PC-3 (cell line): ENCODE data around the gene NRG4. TPM values are rescaled to one million over a fixed set of nuclear protein-coding genes. Genes with fewer than 3 reads are reported as not detected.

Source experiments
- ATAC-seq: fragments of 200-7000 bp; cut with Tn5 transposase; 2 replicates; pipeline ENCODE4 v1.9.1; 2020; ENCODE audit warnings: mild to moderate bottlenecking, moderate library complexity
- BruUV-seq: library from RNA; stranded (reverse); fragments of 400-500 nt; replicated peaks from 2 replicates; lab custom pipeline; 2021; lab: Mats Ljungman, UMichigan
- CTCF ChIA-PET: fragments of 300-600 bp; sonication (Branson Sonifier 250); formaldehyde crosslinking; loops from one replicate; lab custom pipeline; 2022; ENCODE audit warnings: antibody characterized with exemption; lab: Charles Lee
- POLR2A ChIA-PET: fragments of 300-600 bp; sonication (Branson Sonifier 250); formaldehyde crosslinking; loops from one replicate; lab custom pipeline; 2022; ENCODE audit warnings: antibody characterized with exemption; ENCODE audit not compliant: unreplicated experiment; lab: Charles Lee
- DNase-seq: peaks from one replicate; pipeline ENCODE4 v3.0.0-alpha.2; 2015
- H2AFZ ChIP-seq: fragments of 300-600 bp; sonication (generic); 2 replicates; pipeline ENCODE4 v1.6.0; 2016; ENCODE audit warnings: antibody characterized with exemption, low read length
- H3F3A ChIP-seq: fragments of 300-600 bp; sonication (generic); one replicate; pipeline ENCODE4 v1.6.0; 2017; ENCODE audit warnings: antibody characterized with exemption, low read length, control low read depth, mild to moderate bottlenecking; ENCODE audit not compliant: unreplicated experiment
- H3K27ac ChIP-seq: fragments of 300-600 bp; sonication (generic); 2 replicates; pipeline ENCODE4 v1.5.1; 2016; ENCODE audit warnings: mild to moderate bottlenecking, low read length
- H3K27me3 ChIP-seq: fragments of 300-600 bp; sonication (generic); 2 replicates; pipeline ENCODE4 v1.6.1; 2016; ENCODE audit warnings: low read length, mixed read lengths
- H3K36me3 ChIP-seq: fragments of 300-600 bp; sonication (generic); 2 replicates; pipeline ENCODE4 v1.6.1; 2016; ENCODE audit warnings: low read depth, mixed run types, low read length, mixed read lengths
- H3K4me1 ChIP-seq: fragments of 300-600 bp; sonication (generic); 2 replicates; pipeline ENCODE4 v1.5.1; 2016; ENCODE audit warnings: low read length; ENCODE audit not compliant: insufficient read depth
- H3K4me2 ChIP-seq: fragments of 300-600 bp; sonication (generic); 2 replicates; pipeline ENCODE4 v1.6.0; 2016; ENCODE audit warnings: low read length
- H3K4me3 ChIP-seq: fragments of 300-600 bp; sonication (generic); 2 replicates; pipeline ENCODE4 v1.5.1; 2016; ENCODE audit warnings: mild to moderate bottlenecking, low read length, mixed read lengths
- H3K79me2 ChIP-seq: fragments of 300-600 bp; sonication (generic); 2 replicates; pipeline ENCODE4 v1.6.1; 2017; ENCODE audit warnings: low read length, mixed read lengths
- H3K9ac ChIP-seq: fragments of 300-600 bp; sonication (generic); 2 replicates; pipeline ENCODE4 v1.6.0; 2016; ENCODE audit warnings: mild to moderate bottlenecking, low read length
- H3K9me2 ChIP-seq: fragments of 300-600 bp; sonication (generic); replicated peaks from 2 replicates; pipeline ENCODE4 v1.6.1; 2016; ENCODE audit warnings: mixed run types, low read length, mixed read lengths
- H3K9me3 ChIP-seq: fragments of 300-600 bp; sonication (generic); 2 replicates; pipeline ENCODE4 v1.6.1; 2016; ENCODE audit warnings: low read length, mixed read lengths
- H4K20me1 ChIP-seq: fragments of 300-600 bp; sonication (generic); 2 replicates; pipeline ENCODE4 v1.6.1; 2016; ENCODE audit warnings: low read length, mixed read lengths
- EZH2 ChIP-seq: fragments of 300-600 bp; sonication (generic); IDR thresholded peaks from one replicate; pipeline ENCODE4 v1.6.1; 2017; ENCODE audit warnings: antibody characterized with exemption, mild to moderate bottlenecking, low read length; ENCODE audit not compliant: unreplicated experiment
- EZH2phosphoT487 ChIP-seq: fragments of 300-600 bp; sonication (generic); IDR thresholded peaks from 2 replicates; pipeline ENCODE4 v1.6.1; 2018; ENCODE audit warnings: mild to moderate bottlenecking, antibody characterized with exemption, low read length, borderline replicate concordance
- intact Hi-C: fragments of 100-400 bp; cut with micrococcal nuclease; formaldehyde crosslinking; loops from 2 replicates; pipeline ENCODE4 v1.9.0; 2023
- total RNA-seq: library from RNA; depleted of rRNA; stranded (reverse); fragments of >200 nt; gene quantifications from 2 replicates; pipeline ENCODE4 v1.2.3, GENCODE V29; 2014
- TF ChIP-seq, protein P1 (sequence below): fragments of 300-600 bp; sonication (generic); conservative IDR thresholded peaks from 2 replicates; pipeline ENCODE4 v1.5.1; 2017; ENCODE audit warnings: antibody characterized with exemption, low read depth, mild to moderate bottlenecking, low read length

The NRG4 gene
- total RNA-seq, 1 experiment from 2014 or later, result 2.8 TPM

DNA sequence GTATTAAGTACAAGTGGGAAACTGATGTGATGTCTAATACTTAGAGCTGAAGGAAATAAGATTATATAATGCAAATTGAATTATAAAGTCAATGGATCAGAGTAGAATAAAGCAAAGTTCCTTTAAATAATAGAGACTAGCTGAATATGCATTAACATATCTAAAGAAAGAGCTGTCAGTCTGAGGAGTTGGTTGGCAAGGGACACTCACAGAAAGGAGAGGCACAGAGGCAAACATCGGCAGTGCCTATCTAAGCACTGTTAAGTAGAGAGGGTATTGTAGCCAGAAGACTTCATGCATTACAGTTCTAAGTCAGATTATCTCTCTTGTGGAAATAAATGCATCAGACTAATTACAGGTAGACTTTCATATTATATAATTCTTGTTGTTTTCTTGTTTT lies 16.6 kb downstream of the NRG4 start:
- DNase-seq, result no peak
- Histone ChIP-seq H3K4me2 (no peak overlapping the region), H3K36me3 (no peaks in the 10 kb centered on the region), H3K9ac (no peak overlapping the region), H2AFZ (no peak overlapping the region), H3K27ac (no peak overlapping the region), H3K4me1 (no peaks in the 10 kb centered on the region), H3K9me2 (no peaks in the 10 kb centered on the region), H3K27me3 (0 out of 2 replicates have a peak, but pooled peaks cover 7% of the 10 kb centered on the region), H3K9me3 (no peaks in the 10 kb centered on the region), H3F3A (no peaks in the 10 kb centered on the region), H4K20me1 (no peaks in the 10 kb centered on the region), H3K4me3 (no peak overlapping the region), H3K79me2 (no peaks in the 10 kb centered on the region)
- no peak for ATAC-seq
- TF ChIP-seq EZH2 (no peak), EZH2phosphoT487 (no peak)
- TF ChIP-seq, protein P1, sequence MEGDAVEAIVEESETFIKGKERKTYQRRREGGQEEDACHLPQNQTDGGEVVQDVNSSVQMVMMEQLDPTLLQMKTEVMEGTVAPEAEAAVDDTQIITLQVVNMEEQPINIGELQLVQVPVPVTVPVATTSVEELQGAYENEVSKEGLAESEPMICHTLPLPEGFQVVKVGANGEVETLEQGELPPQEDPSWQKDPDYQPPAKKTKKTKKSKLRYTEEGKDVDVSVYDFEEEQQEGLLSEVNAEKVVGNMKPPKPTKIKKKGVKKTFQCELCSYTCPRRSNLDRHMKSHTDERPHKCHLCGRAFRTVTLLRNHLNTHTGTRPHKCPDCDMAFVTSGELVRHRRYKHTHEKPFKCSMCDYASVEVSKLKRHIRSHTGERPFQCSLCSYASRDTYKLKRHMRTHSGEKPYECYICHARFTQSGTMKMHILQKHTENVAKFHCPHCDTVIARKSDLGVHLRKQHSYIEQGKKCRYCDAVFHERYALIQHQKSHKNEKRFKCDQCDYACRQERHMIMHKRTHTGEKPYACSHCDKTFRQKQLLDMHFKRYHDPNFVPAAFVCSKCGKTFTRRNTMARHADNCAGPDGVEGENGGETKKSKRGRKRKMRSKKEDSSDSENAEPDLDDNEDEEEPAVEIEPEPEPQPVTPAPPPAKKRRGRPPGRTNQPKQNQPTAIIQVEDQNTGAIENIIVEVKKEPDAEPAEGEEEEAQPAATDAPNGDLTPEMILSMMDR, result no peak
- no TSS peak for BruUV-seq
- ChIA-PET CTCF (no interaction called here), POLR2A (no interaction called here)
- intact Hi-C loops, result no loop called here

DNA sequence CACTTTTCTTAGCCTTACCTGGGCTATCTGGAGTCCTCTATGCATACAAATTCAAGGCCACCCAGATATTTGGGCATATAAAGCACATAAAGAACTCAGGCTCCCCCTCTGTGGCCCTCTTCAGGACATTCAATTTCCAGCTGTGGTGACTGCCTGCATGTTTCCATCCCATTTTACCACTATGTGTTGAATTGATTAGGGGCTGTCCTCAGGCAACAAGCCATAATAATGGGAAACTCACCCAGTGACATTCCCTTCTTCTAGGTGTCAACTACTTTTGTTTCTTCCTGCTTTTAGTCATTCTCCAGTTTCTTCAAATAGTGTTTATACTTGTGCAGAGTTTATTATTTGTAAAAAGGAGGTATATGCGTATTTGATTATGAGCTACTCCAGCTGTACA lies 18.0 kb downstream of the NRG4 start:
- Histone ChIP-seq H3K4me1 (no peaks in the 10 kb centered on the region), H3K9ac (no peak overlapping the region), H4K20me1 (no peaks in the 10 kb centered on the region), H3K4me2 (no peak overlapping the region), H3K79me2 (no peaks in the 10 kb centered on the region), H3K36me3 (no peaks in the 10 kb centered on the region), H3K27ac (no peak overlapping the region), H3F3A (no peaks in the 10 kb centered on the region), H3K9me3 (no peaks in the 10 kb centered on the region), H2AFZ (no peak overlapping the region), H3K27me3 (0 out of 2 replicates have a peak, but pooled peaks cover 7% of the 10 kb centered on the region), H3K4me3 (no peak overlapping the region), H3K9me2 (no peaks in the 10 kb centered on the region)
- ATAC-seq, result no peak
- TF ChIP-seq, protein P1, result no peak
- TF ChIP-seq EZH2 (no peak), EZH2phosphoT487 (no peak)
- DNase-seq, result no peak
- no TSS peak for BruUV-seq
- intact Hi-C loops, result no loop called here
- ChIA-PET POLR2A (interaction anchor here (0.6 kb wide), 1 partner anchor 580 kb away, joined by 3 read pairs; no protein-coding TSS in a partner anchor), CTCF (interaction anchor here (0.7 kb wide), 1 partner anchor 701 kb away, joined by 3 read pairs; no protein-coding TSS in a partner anchor)

DNA sequence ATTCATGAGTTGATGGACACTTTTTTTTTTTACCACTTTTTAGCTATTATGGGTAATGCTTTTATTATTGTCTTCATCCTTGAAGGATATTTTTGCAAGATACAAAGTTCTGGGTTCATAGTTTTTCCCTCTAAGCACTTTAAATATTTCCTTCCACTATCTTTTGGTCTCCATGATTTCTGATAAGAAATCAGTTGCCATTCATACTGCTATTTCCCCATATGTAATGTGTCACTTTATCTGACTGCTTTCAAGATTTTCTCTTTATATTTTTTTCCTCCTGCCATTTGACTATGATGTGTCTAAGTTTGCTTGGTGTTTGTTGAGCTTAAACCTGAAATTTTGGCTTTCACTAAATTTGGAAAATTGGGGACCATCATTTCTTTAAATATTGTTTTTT lies 19.3 kb downstream of the NRG4 start:
- Histone ChIP-seq H3K9me2 (no peaks in the 10 kb centered on the region), H3K4me3 (no peak overlapping the region), H3K9ac (no peak overlapping the region), H3K9me3 (no peaks in the 10 kb centered on the region), H3F3A (no peaks in the 10 kb centered on the region), H3K79me2 (no peaks in the 10 kb centered on the region), H3K4me2 (no peak overlapping the region), H3K27ac (no peak overlapping the region), H3K4me1 (no peaks in the 10 kb centered on the region), H4K20me1 (no peaks in the 10 kb centered on the region), H3K27me3 (0 out of 2 replicates have a peak, but pooled peaks cover under 1% of the 10 kb centered on the region), H2AFZ (no peak overlapping the region), H3K36me3 (no peaks in the 10 kb centered on the region)
- TF ChIP-seq, protein P1, result no peak
- TF ChIP-seq EZH2phosphoT487 (no peak), EZH2 (no peak)
- DNase-seq (no peak), ATAC-seq (no peak)
- BruUV-seq, result no TSS peak
- intact Hi-C loops, result no loop called here
- POLR2A ChIA-PET, result no interaction called here
- CTCF ChIA-PET, result no interaction called here
